ENCODE measurements around the gene MVB12A.
A peak's percentile ranks its signal among the peaks of the same experiment; 100 is the strongest.

The MVB12A gene

DNA sequence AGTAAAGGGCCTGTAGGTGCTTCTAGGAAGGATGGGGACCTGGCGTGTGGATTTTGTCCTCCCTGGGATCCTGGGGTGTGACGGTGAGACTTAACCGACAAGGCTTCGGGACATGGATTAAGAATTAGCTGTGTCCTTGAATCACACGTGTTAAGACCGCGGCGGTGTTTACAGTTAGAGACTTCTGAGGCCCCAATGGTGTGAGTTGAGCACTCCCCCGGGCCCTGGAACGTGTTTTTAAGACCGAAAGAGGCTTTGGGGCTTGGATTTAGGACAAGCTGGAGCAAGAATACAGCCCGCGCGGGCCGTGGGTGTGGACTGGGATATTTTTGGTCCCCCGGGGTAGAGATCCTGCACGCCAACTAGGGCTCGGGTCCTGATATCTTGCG, 49.2 kb downstream of the MVB12A start:
- no peaks in the 10 kb centered on the region for H3K4me1 ChIP-seq (ENCODE audit: insufficient read depth, poor library complexity, severe bottlenecking)
- no peaks in the 10 kb centered on the region for H3K36me3 ChIP-seq (ENCODE audit: low read depth)
- no peak for ATAC-seq (ENCODE audit: low read depth)
- no peaks in the 10 kb centered on the region for H3K27me3 ChIP-seq (ENCODE audit: insufficient read depth, poor library complexity, severe bottlenecking)
- no peaks in the 10 kb centered on the region for H3K9me3 ChIP-seq (ENCODE audit: severe bottlenecking)
- H3K27ac ChIP-seq (ENCODE audit: poor library complexity, severe bottlenecking) = peak overlapping the region; percentile 22
- no peak for DNase-seq (ENCODE audit: low spot score)
- no peak for TF ChIP-seq CTCF (IDR thresholded peaks at IDR 0.05; ENCODE audit: poor library complexity, severe bottlenecking)
- H3K4me3 ChIP-seq (ENCODE audit: severe bottlenecking) = peak overlapping the region; percentile 51

- DNase-seq (ENCODE audit: low spot score) = peak; percentile 98
- Histone ChIP-seq H3K4me1 (ENCODE audit: insufficient read depth, poor library complexity, severe bottlenecking) (no peaks in the 10 kb centered on the region), H3K36me3 (ENCODE audit: low read depth) (no peaks in the 10 kb centered on the region), H3K9me3 (ENCODE audit: severe bottlenecking) (no peaks in the 10 kb centered on the region), H3K4me3 (ENCODE audit: severe bottlenecking) (peak overlapping the region; percentile 51), H3K27ac (ENCODE audit: poor library complexity, severe bottlenecking) (peak overlapping the region; percentile 22), H3K27me3 (ENCODE audit: insufficient read depth, poor library complexity, severe bottlenecking) (no peaks in the 10 kb centered on the region)
- TF ChIP-seq CTCF (IDR thresholded peaks at IDR 0.05; ENCODE audit: poor library complexity, severe bottlenecking) = no peak
- ATAC-seq (ENCODE audit: low read depth) = peak; percentile 67
Observed at GRCh38 chr19:17469481-17470067, 49.7 kb downstream of the MVB12A start.

- Histone ChIP-seq H3K4me1 (ENCODE audit: insufficient read depth, poor library complexity, severe bottlenecking) (peaks cover 2% of the 10 kb centered on the region), H3K27ac (ENCODE audit: poor library complexity, severe bottlenecking) (peak within 1 kb of the TSS; percentile 22), H3K9me3 (ENCODE audit: severe bottlenecking) (no peaks in the 10 kb centered on the region), H3K27me3 (ENCODE audit: insufficient read depth, poor library complexity, severe bottlenecking) (no peaks in the 10 kb centered on the region), H3K36me3 (ENCODE audit: low read depth) (no peaks in the 10 kb centered on the region), H3K4me3 (ENCODE audit: severe bottlenecking) (peak within 1 kb of the TSS; percentile 51)
- DNase-seq (ENCODE audit: low spot score) = peak; percentile 99
- ATAC-seq (ENCODE audit: low read depth) = peak; percentile 90
- no peak for TF ChIP-seq CTCF (IDR thresholded peaks at IDR 0.05; ENCODE audit: poor library complexity, severe bottlenecking)
Observed at GRCh38 chr19:17470068-17470841, 50.4 kb downstream of the MVB12A start, which contains the start of gene SLC27A1. Gene SLC27A1, plus strand, starts transcription at chr19:17470524. Its CDS starts 17 bp downstream, at chr19:17470541.

GRCh38 chr19:17471410-17472125, 51.7 kb downstream of the MVB12A start:
- H3K4me3 ChIP-seq (ENCODE audit: severe bottlenecking) = peak overlapping the region; percentile 51
- DNase-seq (ENCODE audit: low spot score) = no peak

More at GRCh38 chr19:17471410-17472125, 51.7 kb downstream of the MVB12A start:
- Histone ChIP-seq H3K4me1 (ENCODE audit: insufficient read depth, poor library complexity, severe bottlenecking) (peaks cover 7% of the 10 kb centered on the region), H3K36me3 (ENCODE audit: low read depth) (no peaks in the 10 kb centered on the region), H3K27ac (ENCODE audit: poor library complexity, severe bottlenecking) (no peak overlapping the region), H3K9me3 (ENCODE audit: severe bottlenecking) (no peaks in the 10 kb centered on the region), H3K27me3 (ENCODE audit: insufficient read depth, poor library complexity, severe bottlenecking) (no peaks in the 10 kb centered on the region)
- ATAC-seq (ENCODE audit: low read depth) = no peak
- TF ChIP-seq CTCF (IDR thresholded peaks at IDR 0.05; ENCODE audit: poor library complexity, severe bottlenecking) = no peak

Measured in RWPE2 (cell line).